Esophagus squamous epithelium (tissue), 4 donors: Measurements from ENCODE around the gene CD37.

Experiments used
- CTCF ChIP-seq, 6 experiments: fragments of 450-650 bp in 4 of 6; fragments of 200-600 bp in 2 of 6; sonication (generic) in 2 of 6; IDR thresholded peaks; one replicate each; pipeline ENCODE4 v1.5.1; 2016 to 2019; ENCODE audit warnings: antibody characterized with exemption in 6 of 6, mild to moderate bottlenecking in 4 of 6, moderate library complexity in 4 of 6
- POLR2A ChIP-seq, 4 donors: fragments of 450-650 bp; IDR thresholded peaks; one replicate each; pipeline ENCODE4 v1.6.1; 2017; ENCODE audit warnings: antibody characterized with exemption in 4 of 4, mild to moderate bottlenecking in 4 of 4, moderate library complexity in 3 of 4

DNA sequence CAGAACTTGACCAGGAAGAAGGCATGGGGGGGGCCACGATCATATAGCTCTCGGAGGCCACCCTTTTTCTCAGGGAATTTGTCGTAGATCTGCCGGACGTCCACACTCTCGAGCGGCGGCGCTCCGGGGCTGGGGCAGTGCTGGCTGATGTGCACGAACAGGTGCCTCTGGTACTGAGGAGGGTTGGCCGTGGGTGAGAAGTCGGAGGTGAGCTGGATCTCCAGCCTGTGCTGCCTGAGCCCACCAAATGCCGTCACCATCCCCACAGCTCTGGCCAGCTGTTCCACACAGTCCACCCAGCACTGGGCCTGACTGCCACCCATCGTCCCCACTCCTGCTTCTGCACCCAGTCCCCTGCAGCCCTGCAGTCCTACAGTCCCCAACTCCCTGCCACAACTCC, 12.0 kb downstream of the CD37 start:
- TF ChIP-seq CTCF (IDR thresholded peaks at IDR 0.05), result no peak
- no peak for TF ChIP-seq POLR2A (IDR thresholded peaks at IDR 0.05)
